GM18519 (cell line): Measurements from ENCODE around the gene SLC35A5.

Experiments used
- ATAC-seq: cut with Tn5 transposase; IDR thresholded peaks from one replicate; pipeline ENCODE4 v1.9.1; 2021; ENCODE audit warnings: mild to moderate bottlenecking, moderate library complexity; ENCODE audit not compliant: unreplicated experiment, low FRiP score

Gene SLC35A5

GRCh38 chr3:112619295-112619694, 57.5 kb downstream of the SLC35A5 start:
- no peak for ATAC-seq

- ATAC-seq, result no peak
Observed at GRCh38 chr3:112623213-112623612, 61.4 kb downstream of the SLC35A5 start.

- no peak for ATAC-seq
Observed at GRCh38 chr3:112623717-112624116, 61.9 kb downstream of the SLC35A5 start.

GRCh38 chr3:112627419-112627818, 65.6 kb downstream of the SLC35A5 start:
- no peak for ATAC-seq

GRCh38 chr3:112627919-112628466, 66.1 kb downstream of the SLC35A5 start:
- ATAC-seq, result no peak

GRCh38 chr3:112629425-112629824, 67.6 kb downstream of the SLC35A5 start:
- no peak for ATAC-seq

GRCh38 chr3:112631257-112631656, 69.4 kb downstream of the SLC35A5 start:
- ATAC-seq, result no peak

GRCh38 chr3:112632596-112632995, 70.8 kb downstream of the SLC35A5 start:
- ATAC-seq, result no peak

- ATAC-seq, result no peak
Observed at GRCh38 chr3:112633191-112633590, 71.3 kb downstream of the SLC35A5 start.

- ATAC-seq, result no peak
Observed at GRCh38 chr3:112633757-112634156, 71.9 kb downstream of the SLC35A5 start.

GRCh38 chr3:112634786-112635541, 73.1 kb downstream of the SLC35A5 start:
- no peak for ATAC-seq
